SK-MEL-5 (cell line): Measurements from ENCODE around the gene VWA2. TPM values are rescaled to one million over a fixed set of nuclear protein-coding genes. Genes with fewer than 3 reads are reported as not detected.

ENCODE experiments used
- DNase-seq: peaks from one replicate; pipeline ENCODE4 v3.0.0-alpha.2; 2016; ENCODE audit warnings: low read depth, low spot score
- in situ Hi-C: cut with HindIII; loops from 2 replicates; pipeline ENCODE4 v1.10.0; 2016; ENCODE audit warnings: low sequenced_read_pairs, high pct_unique_total_duplicates, low pct_unique_long_range_greater_than_20kb
- total RNA-seq: library from RNA; depleted of rRNA; stranded (reverse); fragments of >200 nt; shearing (Covaris generic); gene quantifications from 2 replicates; pipeline ENCODE4 v1.2.3, GENCODE V29; 2014

The VWA2 gene
- total RNA-seq, 1 experiment from 2014 or later, result not detected

- in situ Hi-C loops, result no loop called here
- DNase-seq, result no peak
Measured at GRCh38 chr10:114242235-114242634, 3.2 kb downstream of the VWA2 start.

DNA sequence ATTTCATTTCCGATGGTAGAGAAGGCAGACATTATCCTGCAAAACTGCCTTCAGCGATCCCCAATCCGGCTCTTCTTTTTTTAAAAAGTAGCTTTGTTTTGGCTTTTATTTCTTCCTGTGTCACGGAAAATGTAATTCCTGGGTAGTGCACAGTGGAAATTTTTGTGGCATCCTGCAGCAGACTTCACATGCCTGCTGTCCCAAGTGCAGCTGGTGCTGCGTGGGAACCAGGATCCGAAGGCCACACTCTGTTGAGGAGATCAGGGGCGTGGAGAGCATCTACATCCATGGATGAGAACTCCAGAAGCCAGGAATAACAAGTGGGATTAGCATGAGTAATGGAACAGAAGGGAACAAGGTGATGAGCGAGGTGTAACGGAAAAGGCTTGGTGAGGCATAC, 4.6 kb downstream of the VWA2 start:
- no peak for DNase-seq
- in situ Hi-C loops, result no loop called here

DNA sequence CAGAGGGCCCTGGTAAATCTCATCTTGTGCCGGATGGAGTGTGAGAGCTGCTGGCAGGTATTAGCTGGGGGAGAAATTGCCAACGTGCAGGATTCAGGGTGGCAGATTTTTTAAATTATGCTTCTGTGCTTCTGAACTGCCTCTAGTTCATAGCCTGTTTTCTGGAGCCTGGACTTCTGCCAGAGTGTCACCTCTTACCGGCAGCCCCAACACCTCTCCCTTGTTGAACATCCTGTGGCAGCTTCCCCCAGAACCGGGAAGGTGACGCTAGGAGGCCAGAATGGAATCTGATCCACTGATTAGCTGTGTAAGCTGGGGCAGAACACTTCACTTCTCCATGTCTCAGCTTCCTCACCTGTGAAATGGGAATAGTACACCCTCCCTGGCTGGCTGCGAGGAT, 5.1 kb downstream of the VWA2 start:
- DNase-seq, result no peak
- in situ Hi-C loops, result no loop called here

DNA sequence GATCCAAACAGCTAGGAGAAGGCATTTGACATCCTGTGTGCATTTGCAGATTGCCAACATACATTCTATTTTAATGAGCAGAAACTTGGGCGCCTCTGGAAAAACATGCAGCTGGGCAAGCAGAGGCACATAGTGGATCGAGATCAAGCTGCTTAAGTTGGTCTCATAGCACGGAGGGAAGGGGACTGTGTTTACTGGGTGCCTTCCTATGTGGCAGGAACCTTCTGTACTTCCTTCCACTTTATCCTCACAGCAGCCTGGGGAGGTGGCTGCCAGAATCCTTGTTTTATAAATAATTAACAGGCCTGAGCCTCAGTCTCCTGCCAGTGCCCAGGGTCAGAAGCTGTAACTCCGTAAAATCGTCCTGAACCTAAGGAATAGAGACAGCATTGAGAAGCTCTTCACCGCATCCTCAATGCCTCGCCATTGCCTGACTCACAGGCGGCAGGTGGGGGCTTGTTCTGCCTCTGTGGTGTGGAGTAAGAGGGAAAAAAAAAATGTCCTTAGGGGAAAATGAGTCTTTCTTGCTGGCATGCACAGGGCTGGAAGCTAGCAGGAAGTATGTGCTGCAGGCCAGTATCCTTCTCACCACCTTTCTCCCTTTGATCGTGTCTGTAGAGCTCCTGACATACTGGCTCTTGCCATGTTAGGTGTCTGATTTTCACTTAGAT, 6.2 kb downstream of the VWA2 start:
- no peak for DNase-seq
- in situ Hi-C loops, result no loop called here

DNA sequence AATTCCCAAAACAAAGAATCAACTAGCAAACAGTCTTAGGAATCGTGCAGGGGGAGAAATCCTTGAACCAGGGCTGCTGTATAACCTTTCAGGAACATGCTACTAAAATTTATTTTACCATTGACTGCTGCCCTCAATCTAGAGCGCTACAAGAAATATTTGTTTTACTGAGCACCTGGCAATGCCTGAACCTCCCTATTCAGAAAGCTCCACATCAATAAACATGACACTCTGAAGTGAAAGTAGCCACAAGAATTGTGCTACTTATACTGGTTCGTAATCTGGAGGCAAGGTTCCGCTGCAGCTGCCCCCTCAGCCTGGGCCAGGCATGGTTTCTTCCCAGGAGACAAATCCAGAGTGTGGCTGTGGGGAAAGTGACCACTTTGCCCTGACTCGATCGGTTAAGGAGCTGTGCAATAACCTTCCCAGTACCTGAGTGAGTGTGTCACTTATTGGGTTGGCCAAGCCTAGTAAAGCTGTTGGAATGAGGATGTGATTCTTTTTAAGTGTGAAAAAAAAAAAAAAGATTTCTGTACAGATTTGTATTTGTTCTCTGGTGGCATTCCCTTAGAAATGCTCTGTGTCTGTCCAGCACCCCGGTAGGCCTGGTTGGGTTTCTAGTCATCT, 7.7 kb downstream of the VWA2 start:
- DNase-seq, result no peak
- in situ Hi-C loops, result no loop called here

DNA sequence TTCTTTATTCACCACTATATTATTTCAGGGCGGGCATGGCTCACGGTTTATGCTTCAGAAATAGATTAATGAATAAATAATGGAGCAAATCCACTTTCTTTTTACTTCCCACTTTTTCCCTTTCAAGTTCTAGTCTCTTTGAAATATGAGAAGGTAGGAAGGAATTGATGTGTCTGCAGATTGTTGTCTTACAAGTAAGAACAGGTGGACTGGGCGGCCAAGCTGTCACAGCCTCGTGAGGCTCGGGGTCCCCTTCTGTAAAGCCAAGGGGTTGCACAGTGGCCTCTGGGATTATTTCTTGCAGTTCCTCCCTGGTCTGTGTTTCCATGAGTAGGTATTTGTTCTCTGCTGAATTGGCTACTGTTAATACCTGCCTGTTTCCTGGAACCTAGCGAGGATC, 11.2 kb downstream of the VWA2 start:
- in situ Hi-C loops, result no loop called here
- DNase-seq, result no peak

- in situ Hi-C loops, result no loop called here
Measured at GRCh38 chr10:114250716-114251115, 11.7 kb downstream of the VWA2 start.

DNA sequence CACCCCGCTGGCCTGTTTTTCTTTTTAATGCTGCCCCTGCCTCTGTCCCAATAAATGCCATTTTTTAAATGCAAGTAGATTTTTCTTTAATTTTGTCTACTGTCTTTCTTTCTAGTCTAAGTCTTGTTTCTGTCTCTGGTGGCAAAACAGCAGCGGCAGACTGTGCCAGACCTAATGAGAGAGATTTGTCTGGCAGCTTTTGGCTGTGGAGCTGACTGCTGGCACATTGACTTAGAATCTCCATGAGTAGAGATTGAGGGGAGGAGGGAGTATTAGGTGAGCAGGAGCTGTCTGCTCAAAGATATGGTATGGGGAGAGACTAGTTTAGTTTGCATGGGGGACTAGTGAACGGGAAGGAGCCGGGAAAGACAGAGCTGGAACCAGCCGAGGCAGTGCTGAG, 13.0 kb downstream of the VWA2 start:
- in situ Hi-C loops, result no loop called here
- no peak for DNase-seq

More at GRCh38 chr10:114250716-114251115, 11.7 kb downstream of the VWA2 start:
- DNase-seq, result no peak

DNA sequence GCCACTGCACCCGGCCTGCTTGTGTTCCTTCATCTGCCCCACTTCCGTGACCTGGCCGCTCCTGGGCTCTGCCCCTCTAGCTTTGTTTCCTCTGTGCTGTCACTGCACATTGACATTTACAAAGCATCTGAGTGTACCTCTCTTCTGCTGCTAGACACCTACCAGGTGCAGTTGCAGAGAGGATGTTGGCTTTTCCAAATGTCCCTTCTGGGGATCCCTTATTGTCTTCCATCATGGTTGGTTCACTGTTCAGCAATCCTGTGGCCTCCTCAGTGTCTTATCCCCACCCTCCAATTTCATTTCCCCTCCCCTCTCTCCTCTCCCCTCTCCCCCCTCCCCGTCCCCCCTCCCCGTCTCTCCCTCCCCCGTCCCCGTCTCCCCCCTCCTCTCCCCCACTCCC, 13.8 kb downstream of the VWA2 start:
- in situ Hi-C loops, result no loop called here
- DNase-seq, result no peak

DNA sequence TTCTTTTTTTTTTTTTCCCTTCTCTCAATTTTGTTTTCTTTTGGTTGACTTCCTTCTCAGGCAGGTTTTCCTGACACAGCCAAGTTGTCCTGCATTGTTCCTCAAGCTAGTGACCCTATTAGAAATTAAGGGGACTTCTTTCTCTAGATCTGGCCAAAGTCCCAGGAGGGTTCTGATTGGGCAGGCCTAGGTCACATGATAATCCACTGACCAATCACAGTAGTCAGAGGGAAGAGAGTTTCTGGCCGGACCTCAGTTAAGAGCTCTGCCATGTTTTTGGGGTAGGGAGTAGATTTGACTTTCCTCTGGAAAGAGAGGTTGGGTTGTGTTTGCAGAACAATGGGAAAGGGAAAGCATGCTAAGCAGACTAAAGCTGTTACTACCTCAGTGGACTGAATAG, 16.2 kb downstream of the VWA2 start:
- in situ Hi-C loops, result no loop called here
- DNase-seq, result no peak

DNA sequence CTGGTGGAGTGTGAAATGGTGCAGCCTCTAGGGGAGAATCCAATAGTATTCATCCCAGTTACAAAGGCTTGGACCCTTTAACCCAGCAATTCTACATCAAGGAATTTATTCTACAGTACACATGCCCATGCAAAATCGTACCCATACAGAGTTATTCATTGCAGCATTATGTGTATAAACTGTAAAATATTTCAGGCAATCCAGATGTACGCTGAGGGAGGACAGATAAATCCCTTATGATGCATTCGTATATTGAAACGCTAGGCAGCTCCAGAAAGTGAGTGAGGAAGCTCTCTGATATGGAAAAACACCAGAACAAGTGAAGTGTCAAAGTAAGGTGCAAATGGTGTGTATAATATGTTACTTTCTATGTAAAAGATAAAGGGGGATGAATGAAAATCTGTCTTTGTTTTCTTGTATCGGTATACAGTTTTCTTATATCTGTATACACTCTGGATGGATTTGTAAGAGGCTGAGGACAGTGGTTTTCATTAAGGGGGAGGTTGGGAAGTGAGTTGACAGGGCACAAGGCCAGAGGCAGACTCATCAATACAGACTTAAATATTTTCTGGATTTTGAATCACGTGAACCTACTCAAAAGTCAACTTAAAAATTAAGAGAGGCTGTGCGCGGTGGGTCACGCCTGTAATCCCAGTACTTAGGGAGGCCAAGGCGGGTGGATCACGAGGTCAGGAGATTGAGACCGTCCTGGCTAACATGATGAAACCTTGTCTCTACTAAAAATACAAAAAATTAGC, 17.1 kb downstream of the VWA2 start:
- in situ Hi-C loops, result no loop called here
- DNase-seq, result no peak

DNA sequence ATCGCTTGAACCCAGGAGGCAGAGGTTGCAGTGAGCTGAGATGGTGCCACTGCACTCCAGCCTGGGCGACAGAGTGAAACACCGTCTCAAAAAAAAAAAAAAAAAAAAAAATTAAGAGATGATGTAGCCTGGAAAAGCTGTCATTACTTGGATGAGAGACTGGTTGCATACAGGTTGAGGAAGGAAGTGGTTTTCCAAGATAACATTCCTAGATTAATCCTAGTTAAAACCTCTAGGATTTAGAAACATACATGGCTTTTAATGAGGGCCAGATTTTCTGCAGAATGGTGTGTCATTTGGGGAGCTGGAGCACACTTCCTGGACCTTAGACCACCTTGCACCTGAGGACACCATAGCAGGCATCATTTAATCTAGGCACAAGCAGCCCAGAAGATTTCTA, 17.8 kb downstream of the VWA2 start:
- in situ Hi-C loops, result no loop called here
- no peak for DNase-seq

GRCh38 chr10:114257498-114257897, 18.4 kb downstream of the VWA2 start:
- DNase-seq, result no peak
- in situ Hi-C loops, result no loop called here

- in situ Hi-C loops, result no loop called here
- DNase-seq, result no peak
Measured at GRCh38 chr10:114258274-114258840, 19.3 kb downstream of the VWA2 start.

DNA sequence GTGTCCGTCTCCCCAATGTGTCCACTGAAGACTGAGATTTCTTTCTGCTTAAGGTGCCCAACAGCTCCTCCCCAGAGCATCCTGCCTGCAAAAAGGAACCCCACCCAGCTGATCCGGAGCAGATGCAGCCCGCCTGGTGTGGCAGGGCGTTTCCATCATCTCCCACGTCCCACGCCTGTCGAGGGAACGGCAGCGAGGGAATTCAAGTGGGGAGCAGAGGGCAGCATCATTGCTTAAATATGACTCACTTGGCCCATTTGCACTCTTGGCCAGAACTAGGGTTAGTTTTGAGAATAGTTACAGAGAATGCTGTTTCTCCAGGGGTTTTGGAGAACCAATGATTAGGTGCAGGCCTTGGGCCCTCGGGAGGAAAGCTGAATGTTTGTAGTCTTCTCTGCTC, 20.8 kb downstream of the VWA2 start:
- in situ Hi-C loops, result no loop called here
- no peak for DNase-seq

DNA sequence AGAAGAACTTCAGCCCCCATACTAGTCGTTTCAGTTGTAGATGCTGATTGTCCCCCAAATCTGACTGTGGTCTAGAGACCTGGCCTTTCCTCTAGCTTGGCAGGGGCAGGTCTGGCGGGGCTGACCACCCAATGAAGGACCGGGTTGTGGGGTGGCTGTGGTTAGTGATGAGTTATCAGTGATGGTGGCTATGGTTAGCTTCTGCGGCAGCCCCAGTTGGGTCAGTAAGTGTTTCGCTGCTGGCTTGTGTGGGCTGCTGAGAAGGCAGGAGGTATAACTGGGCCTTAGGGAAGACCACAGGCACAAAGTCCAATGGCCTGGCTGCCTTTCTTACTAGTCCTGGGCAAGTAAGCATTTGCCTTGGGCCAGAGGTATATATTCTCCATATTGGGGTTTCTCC, 21.3 kb downstream of the VWA2 start:
- in situ Hi-C loops, result no loop called here
- no peak for DNase-seq

- DNase-seq, result no peak
- in situ Hi-C loops, result no loop called here
Measured at GRCh38 chr10:114261076-114261475, 22.0 kb downstream of the VWA2 start.

DNA sequence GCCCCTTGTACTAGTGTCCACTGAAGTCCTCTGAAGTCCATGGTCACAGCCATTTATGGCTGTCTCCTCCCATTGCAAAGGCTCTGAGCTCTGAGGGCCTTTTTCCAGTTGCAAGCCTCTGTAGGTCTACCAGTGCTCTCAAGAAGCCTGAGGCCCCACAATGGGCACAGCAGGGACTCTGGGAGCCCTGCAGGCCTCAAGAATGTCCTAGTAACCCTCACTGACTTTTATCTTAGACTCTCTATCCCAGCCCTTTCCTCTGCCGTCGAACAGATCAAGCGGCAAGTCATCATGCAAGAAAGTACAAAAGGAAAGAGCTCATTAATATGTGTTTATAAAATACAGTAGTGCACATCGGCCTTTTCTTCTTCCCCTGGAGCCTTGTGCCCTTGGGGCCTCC, 23.4 kb downstream of the VWA2 start:
- in situ Hi-C loops, result no loop called here
- DNase-seq, result no peak
